ENCODE results near the gene TRMT44.
A peak's percentile ranks its signal among the peaks of the same experiment; 100 is the strongest.

The TRMT44 gene

GRCh38 chr4:8392591-8393190, 47.9 kb upstream of the TRMT44 start:
- no CpG with 5 or more reads among the region's 15 CpGs for WGBS (ENCODE audit: extremely low coverage, insufficient coverage, insufficient read length)
- peak overlapping the region; percentile 19 for H3K18ac ChIP-seq (ENCODE audit: low read length)
- H2BK5ac ChIP-seq (ENCODE audit: low read depth, low read length, poor library complexity), result no peak overlapping the region
- no peak overlapping the region for H4K8ac ChIP-seq (ENCODE audit: low read depth, low read length)
- peak overlapping the region; percentile 35 for H3K14ac ChIP-seq (ENCODE audit: low read length)
- H3K79me2 ChIP-seq (ENCODE audit: control insufficient read depth, insufficient read depth, low read length, poor library complexity), result no peaks in the 10 kb centered on the region
- H3K79me1 ChIP-seq (ENCODE audit: low read length), result peaks cover 6% of the 10 kb centered on the region
- H3K36me3 ChIP-seq (ENCODE audit: control insufficient read depth in 1 of 2, insufficient read depth in 2 of 2, low read length in 2 of 2), result peaks cover 49 to 57% of the 10 kb centered on the region in 2 experiments
- H3K9me3 ChIP-seq (ENCODE audit: insufficient read depth, low read depth, low read length), result no peaks in the 10 kb centered on the region
- peak overlapping the region; percentile 7 for H2AK5ac ChIP-seq (ENCODE audit: low read length)
- no peak overlapping the region for H3K4ac ChIP-seq (ENCODE audit: low read depth, low read length)
- peaks cover 3 to 21% of the 10 kb centered on the region in 2 experiments for H3K4me1 ChIP-seq (ENCODE audit: control insufficient read depth in 1 of 2, insufficient read depth in 2 of 2, low read length in 2 of 2)
- H3K27me3 ChIP-seq (ENCODE audit: insufficient read depth, low read length), result no peaks in the 10 kb centered on the region
- no peak overlapping the region for H3K23ac ChIP-seq (ENCODE audit: low read length)
- no peak overlapping the region for H4K12ac ChIP-seq (ENCODE audit: low read depth, low read length)
- no peak overlapping the region for H3K4me3 ChIP-seq (ENCODE audit: low read depth, low read length)
- no peak overlapping the region for H3K9ac ChIP-seq (ENCODE audit: low read length)
- no peak overlapping the region for H2BK12ac ChIP-seq (ENCODE audit: low read length)
- peak; percentile 40 to 66 for DNase-seq
- H3K4me2 ChIP-seq (ENCODE audit: low read length), result no peak overlapping the region
- H4K91ac ChIP-seq (ENCODE audit: low read depth, low read length), result no peak overlapping the region
- no peak overlapping the region for H3K27ac ChIP-seq (ENCODE audit: low read depth, low read length)
- H2BK120ac ChIP-seq (ENCODE audit: insufficient read depth, low read length, poor library complexity), result peak overlapping the region; percentile 4
- no peak overlapping the region for H2AFZ ChIP-seq (ENCODE audit: insufficient read depth, low read length, poor library complexity)

GRCh38 chr4:8393593-8394038, 47.0 kb upstream of the TRMT44 start:
- no CpG with 5 or more reads among the region's 8 CpGs for whole genome bisulfite sequencing (ENCODE audit: extremely low coverage, insufficient coverage, insufficient read length)
- H4K8ac ChIP-seq (ENCODE audit: low read depth, low read length), result no peak overlapping the region
- H3K4me2 ChIP-seq (ENCODE audit: low read length), result no peak overlapping the region
- no peak overlapping the region for H4K91ac ChIP-seq (ENCODE audit: low read depth, low read length)
- no peak overlapping the region for H3K14ac ChIP-seq (ENCODE audit: low read length)
- peaks cover 6% of the 10 kb centered on the region for H3K79me1 ChIP-seq (ENCODE audit: low read length)
- peaks cover 40 to 49% of the 10 kb centered on the region in 2 experiments for H3K36me3 ChIP-seq (ENCODE audit: control insufficient read depth in 1 of 2, insufficient read depth in 2 of 2, low read length in 2 of 2)
- peak; percentile 85 to 90 for DNase-seq
- H3K79me2 ChIP-seq (ENCODE audit: control insufficient read depth, insufficient read depth, low read length, poor library complexity), result no peaks in the 10 kb centered on the region
- H2BK120ac ChIP-seq (ENCODE audit: insufficient read depth, low read length, poor library complexity), result no peak overlapping the region
- no peak overlapping the region for H2BK5ac ChIP-seq (ENCODE audit: low read depth, low read length, poor library complexity)
- H2AFZ ChIP-seq (ENCODE audit: insufficient read depth, low read length, poor library complexity), result no peak overlapping the region
- no peak overlapping the region for H3K23ac ChIP-seq (ENCODE audit: low read length)
- peaks cover 3 to 21% of the 10 kb centered on the region in 2 experiments for H3K4me1 ChIP-seq (ENCODE audit: control insufficient read depth in 1 of 2, insufficient read depth in 2 of 2, low read length in 2 of 2)
- no peak overlapping the region for H4K12ac ChIP-seq (ENCODE audit: low read depth, low read length)
- peak overlapping the region; percentile 26 for H3K27ac ChIP-seq (ENCODE audit: low read depth, low read length)
- H3K9me3 ChIP-seq (ENCODE audit: insufficient read depth, low read depth, low read length), result no peaks in the 10 kb centered on the region
- H3K18ac ChIP-seq (ENCODE audit: low read length), result no peak overlapping the region
- H2AK5ac ChIP-seq (ENCODE audit: low read length), result no peak overlapping the region
- H3K4ac ChIP-seq (ENCODE audit: low read depth, low read length), result no peak overlapping the region
- no peak overlapping the region for H2BK12ac ChIP-seq (ENCODE audit: low read length)
- H3K9ac ChIP-seq (ENCODE audit: low read length), result no peak overlapping the region
- H3K27me3 ChIP-seq (ENCODE audit: insufficient read depth, low read length), result no peaks in the 10 kb centered on the region
- H3K4me3 ChIP-seq (ENCODE audit: low read depth, low read length), result no peak overlapping the region

- Histone ChIP-seq H2BK5ac (ENCODE audit: low read depth, low read length, poor library complexity) (peak overlapping the region; percentile 11), H3K4me3 (ENCODE audit: low read depth, low read length) (no peak overlapping the region), H3K14ac (ENCODE audit: low read length) (no peak overlapping the region), H2AK5ac (ENCODE audit: low read length) (no peak overlapping the region), H2BK120ac (ENCODE audit: insufficient read depth, low read length, poor library complexity) (no peak overlapping the region), H4K8ac (ENCODE audit: low read depth, low read length) (no peak overlapping the region), H3K9me3 (ENCODE audit: insufficient read depth, low read depth, low read length) (no peaks in the 10 kb centered on the region), H3K27me3 (ENCODE audit: insufficient read depth, low read length) (no peaks in the 10 kb centered on the region), H3K9ac (ENCODE audit: low read length) (no peak overlapping the region), H3K4me1 (ENCODE audit: control insufficient read depth in 1 of 2, insufficient read depth in 2 of 2, low read length in 2 of 2) (peaks cover 3 to 21% of the 10 kb centered on the region in 2 experiments), H2AFZ (ENCODE audit: insufficient read depth, low read length, poor library complexity) (no peak overlapping the region), H3K27ac (ENCODE audit: low read depth, low read length) (no peak overlapping the region), H3K79me2 (ENCODE audit: control insufficient read depth, insufficient read depth, low read length, poor library complexity) (no peaks in the 10 kb centered on the region), H2BK12ac (ENCODE audit: low read length) (no peak overlapping the region), H4K12ac (ENCODE audit: low read depth, low read length) (no peak overlapping the region), H3K36me3 (ENCODE audit: control insufficient read depth in 1 of 2, insufficient read depth in 2 of 2, low read length in 2 of 2) (peaks cover 40 to 49% of the 10 kb centered on the region in 2 experiments), H3K4ac (ENCODE audit: low read depth, low read length) (no peak overlapping the region), H3K79me1 (ENCODE audit: low read length) (peaks cover 6% of the 10 kb centered on the region), H4K91ac (ENCODE audit: low read depth, low read length) (peak overlapping the region; percentile 41), H3K4me2 (ENCODE audit: low read length) (no peak overlapping the region), H3K23ac (ENCODE audit: low read length) (no peak overlapping the region), H3K18ac (ENCODE audit: low read length) (no peak overlapping the region)
- DNase-seq, result no peak
- no CpG with 5 or more reads among the region's 19 CpGs for WGBS (ENCODE audit: extremely low coverage, insufficient coverage, insufficient read length)
Measured at GRCh38 chr4:8394061-8394519, 46.5 kb upstream of the TRMT44 start.

- Histone ChIP-seq H4K12ac (ENCODE audit: low read depth, low read length) (no peak overlapping the region), H3K4me1 (ENCODE audit: control insufficient read depth in 1 of 2, insufficient read depth in 2 of 2, low read length in 2 of 2) (peaks cover 3 to 21% of the 10 kb centered on the region in 2 experiments), H3K14ac (ENCODE audit: low read length) (no peak overlapping the region), H2AFZ (ENCODE audit: insufficient read depth, low read length, poor library complexity) (no peak overlapping the region), H3K36me3 (ENCODE audit: control insufficient read depth in 1 of 2, insufficient read depth in 2 of 2, low read length in 2 of 2) (peaks cover 40 to 47% of the 10 kb centered on the region in 2 experiments), H3K27me3 (ENCODE audit: insufficient read depth, low read length) (no peaks in the 10 kb centered on the region), H3K9me3 (ENCODE audit: insufficient read depth, low read depth, low read length) (no peaks in the 10 kb centered on the region), H3K79me1 (ENCODE audit: low read length) (peaks cover 6% of the 10 kb centered on the region), H4K91ac (ENCODE audit: low read depth, low read length) (peak overlapping the region; percentile 40), H3K18ac (ENCODE audit: low read length) (peak overlapping the region; percentile 25), H3K4me2 (ENCODE audit: low read length) (no peak overlapping the region), H3K4ac (ENCODE audit: low read depth, low read length) (no peak overlapping the region), H3K79me2 (ENCODE audit: control insufficient read depth, insufficient read depth, low read length, poor library complexity) (no peaks in the 10 kb centered on the region), H3K4me3 (ENCODE audit: low read depth, low read length) (no peak overlapping the region), H3K23ac (ENCODE audit: low read length) (no peak overlapping the region), H3K9ac (ENCODE audit: low read length) (no peak overlapping the region), H2BK120ac (ENCODE audit: insufficient read depth, low read length, poor library complexity) (no peak overlapping the region), H2AK5ac (ENCODE audit: low read length) (no peak overlapping the region), H2BK5ac (ENCODE audit: low read depth, low read length, poor library complexity) (no peak overlapping the region), H2BK12ac (ENCODE audit: low read length) (no peak overlapping the region), H4K8ac (ENCODE audit: low read depth, low read length) (no peak overlapping the region), H3K27ac (ENCODE audit: low read depth, low read length) (no peak overlapping the region)
- whole genome bisulfite sequencing (ENCODE audit: extremely low coverage, insufficient coverage, insufficient read length), result no CpG with 5 or more reads among the region's 12 CpGs
- no peak for DNase-seq
Measured at GRCh38 chr4:8394806-8395205, 45.8 kb upstream of the TRMT44 start.

Data from trophoblast cell (in vitro differentiated cells and primary cell).